Adipose tissue (tissue), 3 donors: ENCODE measurements around the gene AHSG. TPM values are rescaled to one million over a fixed set of nuclear protein-coding genes. Genes with fewer than 3 reads are reported as not detected.

Experiments used
- H3K27ac ChIP-seq: one replicate; pipeline ENCODE4 v1.5.1; 2013; ENCODE audit warnings: low read depth, low read length
- whole genome bisulfite sequencing, 3 donors: extraction: QIAGEN DNeasy Blood & Tissue Kit; methylation state at CpG; one replicate each; pipeline ENCODE4 v1.1.7; 2013; 5-methylcytosine and 5-hydroxymethylcytosine counted together
- polyA plus RNA-seq, 3 donors: library from polyadenylated mRNA; stranded (reverse); fragments of 200-250 nt; gene quantifications; one replicate each; pipeline ENCODE4 v1.2.3, GENCODE V29; 2013
- donor health status: healthy with polysubstance abuse.
- donor health status: Bipolar disorder and iron deficiency.
- donor health status: healthy.

AHSG gene
- polyA plus RNA-seq, 3 donors: 0.06 TPM; not detected in 2

GRCh38 chr3:186589856-186590579 is 22.8 kb upstream of the AHSG start:
- 50 to 66% (median 57%) methylated on average over 5 of the region's 5 CpGs for WGBS, 3 donors
- no peak overlapping the region for H3K27ac ChIP-seq

- H3K27ac ChIP-seq: no peak overlapping the region
- WGBS, 3 donors: 72 to 84% (median 75%) methylated on average over 7 of the region's 7 CpGs
Observed at GRCh38 chr3:186590580-186591295, 22.1 kb upstream of the AHSG start.

GRCh38 chr3:186592682-186593081 is 20.2 kb upstream of the AHSG start:
- no peak overlapping the region for H3K27ac ChIP-seq
- WGBS, 3 donors: 92 to 94% (median 93%) methylated on average over 4 of the region's 4 CpGs

GRCh38 chr3:186593862-186594261 is 19.0 kb upstream of the AHSG start:
- 52 to 93% (median 88%) methylated on average over 3 of the region's 3 CpGs for WGBS, 3 donors
- H3K27ac ChIP-seq: no peak overlapping the region

- H3K27ac ChIP-seq: no peak overlapping the region
- WGBS, 3 donors: 62 to 73% (median 72%) methylated on average over 6 of the region's 6 CpGs
Observed at GRCh38 chr3:186594591-186595113, 18.2 kb upstream of the AHSG start.

GRCh38 chr3:186596568-186597287 is 16.1 kb upstream of the AHSG start:
- no peak overlapping the region for H3K27ac ChIP-seq
- 61 to 78% (median 63%) methylated on average over 17 of the region's 17 CpGs for WGBS, 3 donors

GRCh38 chr3:186598108-186598784 is 14.6 kb upstream of the AHSG start:
- no peak overlapping the region for H3K27ac ChIP-seq
- 80 to 87% (median 81%) methylated on average over 11 of the region's 11 CpGs for WGBS, 3 donors

GRCh38 chr3:186598794-186599141 is 14.1 kb upstream of the AHSG start:
- 91 to 96% (median 91%) methylated on average over 4 of the region's 4 CpGs for WGBS, 3 donors
- H3K27ac ChIP-seq: no peak overlapping the region

- H3K27ac ChIP-seq: no peak overlapping the region
- WGBS, 3 donors: 66 to 80% (median 76%) methylated on average over 12 of the region's 12 CpGs
Observed at GRCh38 chr3:186599142-186599784, 13.6 kb upstream of the AHSG start.

- 88 to 97% (median 89%) methylated on average over 2 of the region's 2 CpGs for WGBS, 3 donors
- H3K27ac ChIP-seq: no peak overlapping the region
Observed at GRCh38 chr3:186599785-186600166, 13.1 kb upstream of the AHSG start.

- H3K27ac ChIP-seq: no peak overlapping the region
- 55 to 71% (median 66%) methylated on average over 3 of the region's 3 CpGs for WGBS, 3 donors
Observed at GRCh38 chr3:186600896-186601295, 12.0 kb upstream of the AHSG start.

GRCh38 chr3:186603159-186603558 is 9.7 kb upstream of the AHSG start:
- no peak overlapping the region for H3K27ac ChIP-seq
- 71 to 84% (median 77%) methylated on average over 7 of the region's 7 CpGs for WGBS, 3 donors

- no peak overlapping the region for H3K27ac ChIP-seq
Observed at GRCh38 chr3:186605078-186605477, 7.8 kb upstream of the AHSG start.

GRCh38 chr3:186605561-186606545 is 7.0 kb upstream of the AHSG start:
- WGBS, 3 donors: 66 to 85% (median 80%) methylated on average over 5 of the region's 5 CpGs
- H3K27ac ChIP-seq: no peak overlapping the region

- no peak overlapping the region for H3K27ac ChIP-seq
- 81 to 87% (median 83%) methylated on average over 2 of the region's 2 CpGs for WGBS, 3 donors
Observed at GRCh38 chr3:186608624-186609215, 4.1 kb upstream of the AHSG start.

GRCh38 chr3:186609247-186609868 is 3.5 kb upstream of the AHSG start:
- H3K27ac ChIP-seq: no peak overlapping the region
- 91 to 93% (median 92%) methylated on average over 8 of the region's 8 CpGs for WGBS, 3 donors
